Mesendoderm (in vitro differentiated cells): ENCODE results near the gene MRPS12.

Source experiments
- DNase-seq: peaks from one replicate; pipeline ENCODE4 v3.0.0; 2013
- H2AK5ac ChIP-seq: 2 replicates; pipeline ENCODE4 v1.6.1; 2013; ENCODE audit warnings: low read length, inconsistent platforms
- H2BK120ac ChIP-seq: 2 replicates; pipeline ENCODE4 v1.6.1; 2013; ENCODE audit warnings: low read depth, mild to moderate bottlenecking, low read length, moderate library complexity, mixed read lengths
- H2BK15ac ChIP-seq: replicated peaks from 2 replicates; pipeline ENCODE4 v1.6.1; 2013; ENCODE audit warnings: low read depth, mild to moderate bottlenecking, moderate library complexity
- H2BK5ac ChIP-seq: 2 replicates; pipeline ENCODE4 v1.6.1; 2013; ENCODE audit warnings: low read length, inconsistent platforms
- H3K18ac ChIP-seq: 2 replicates; pipeline ENCODE4 v1.6.1; 2013; ENCODE audit warnings: mild to moderate bottlenecking, low read length, mixed read lengths
- H3K23ac ChIP-seq: one replicate; pipeline ENCODE4 v1.6.1; 2013; ENCODE audit warnings: low read length
- H3K27ac ChIP-seq: 2 replicates; pipeline ENCODE4 v1.5.1; 2013; ENCODE audit warnings: low read depth, mild to moderate bottlenecking, inconsistent platforms, low read length, moderate library complexity
- H3K27me3 ChIP-seq: 2 replicates; pipeline ENCODE4 v1.6.1; 2013; ENCODE audit warnings: low read length, control low read depth, mild to moderate bottlenecking, inconsistent platforms; ENCODE audit not compliant: insufficient read depth, poor library complexity
- H3K36me3 ChIP-seq: 2 replicates; pipeline ENCODE4 v1.6.1; 2013; ENCODE audit warnings: low read length, inconsistent platforms; ENCODE audit not compliant: control insufficient read depth, insufficient read depth
- H3K4ac ChIP-seq: one replicate; pipeline ENCODE4 v1.6.1; 2013; ENCODE audit warnings: low read depth, mild to moderate bottlenecking, low read length, moderate library complexity
- H3K4me1 ChIP-seq: 2 replicates; pipeline ENCODE4 v1.6.1; 2013; ENCODE audit warnings: low read depth, low read length, inconsistent platforms; ENCODE audit not compliant: control insufficient read depth
- H3K4me2 ChIP-seq: 2 replicates; pipeline ENCODE4 v1.6.1; 2013; ENCODE audit warnings: low read length
- H3K4me3 ChIP-seq: 2 replicates; pipeline ENCODE4 v1.5.1; 2013; ENCODE audit warnings: mild to moderate bottlenecking, low read length
- H3K56ac ChIP-seq: one replicate; pipeline ENCODE4 v1.6.1; 2013; ENCODE audit warnings: low read length
- H3K79me1 ChIP-seq: 2 replicates; pipeline ENCODE4 v1.6.1; 2013; ENCODE audit warnings: low read length, inconsistent platforms
- H3K79me2 ChIP-seq: 2 replicates; pipeline ENCODE4 v1.6.1; 2013; ENCODE audit warnings: mild to moderate bottlenecking, low read length; ENCODE audit not compliant: control insufficient read depth, insufficient read depth
- H3K9ac ChIP-seq: 2 replicates; pipeline ENCODE4 v1.6.1; 2013; ENCODE audit warnings: low read length, inconsistent platforms
- H4K5ac ChIP-seq: one replicate; pipeline ENCODE4 v1.6.1; 2013; ENCODE audit warnings: low read length
- H4K8ac ChIP-seq: one replicate; pipeline ENCODE4 v1.6.1; 2013; ENCODE audit warnings: low read depth, mild to moderate bottlenecking, control low read depth, low read length, moderate library complexity
- WGBS: extraction: QIAGEN DNeasy Blood & Tissue Kit; methylation state at CpG from one replicate; pipeline ENCODE4 v1.1.7; 2013; ENCODE audit warnings: low lambda C conversion rate, missing lambda C conversion rate; ENCODE audit not compliant: insufficient coverage; ENCODE audit errors: extremely low coverage; 5-methylcytosine and 5-hydroxymethylcytosine counted together

Gene MRPS12

DNA sequence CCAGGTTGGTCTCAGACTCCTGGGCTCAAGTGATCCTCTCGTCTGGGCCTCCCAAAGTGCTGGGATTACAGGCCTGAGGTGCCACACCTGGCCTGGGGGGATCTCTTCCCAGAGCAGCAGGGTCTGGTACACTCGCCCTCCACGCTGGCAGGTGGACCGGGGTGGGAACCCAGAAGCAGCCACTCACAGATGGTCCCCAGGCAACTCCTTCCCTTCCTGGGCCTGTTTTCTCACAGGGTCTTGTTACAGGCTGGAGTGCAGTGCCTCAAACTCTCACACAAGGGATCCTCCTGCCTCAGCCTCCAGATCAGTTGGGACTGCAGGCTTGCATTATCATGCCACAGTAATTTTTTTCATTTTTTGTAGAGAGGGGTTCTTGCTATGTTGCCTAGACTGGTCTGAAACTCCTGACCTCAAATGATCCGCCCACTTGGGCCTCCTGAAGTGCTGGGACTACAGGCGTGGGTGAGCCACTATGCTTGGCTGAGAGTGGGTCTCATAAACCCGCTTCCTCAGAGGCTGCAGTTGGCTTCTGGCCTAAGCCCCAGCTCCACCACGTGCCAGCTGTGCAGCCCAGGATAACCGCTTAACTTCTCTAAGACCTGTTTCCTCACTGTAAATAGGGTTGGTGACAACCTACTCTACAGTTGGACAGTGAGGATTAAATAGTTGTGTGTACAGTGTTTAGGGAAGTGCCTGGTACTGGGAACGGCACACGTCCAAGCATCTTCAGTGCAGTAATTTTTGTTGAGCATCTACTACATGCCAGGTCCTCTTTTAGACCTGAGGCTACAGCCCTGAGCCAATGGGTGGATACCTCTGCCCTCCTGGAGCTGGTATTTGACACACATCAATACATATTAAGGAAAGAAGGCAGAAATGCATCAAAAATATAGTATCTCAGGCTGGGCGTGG lies 17.9 kb upstream of the MRPS12 start:
- no peak overlapping the region for H3K56ac ChIP-seq
- no CpG with 5 or more reads among the region's 12 CpGs for WGBS
- H3K4ac ChIP-seq: no peak overlapping the region
- H2AK5ac ChIP-seq: no peak overlapping the region
- no peak overlapping the region for H2BK15ac ChIP-seq
- H3K4me1 ChIP-seq: no peaks in the 10 kb centered on the region
- no peak overlapping the region for H3K4me2 ChIP-seq
- no peak overlapping the region for H3K23ac ChIP-seq
- H3K27ac ChIP-seq: no peak overlapping the region
- H3K36me3 ChIP-seq: no peaks in the 10 kb centered on the region
- H3K4me3 ChIP-seq: no peak overlapping the region
- H3K9ac ChIP-seq: no peak overlapping the region
- H3K79me2 ChIP-seq: no peaks in the 10 kb centered on the region
- no peak overlapping the region for H4K5ac ChIP-seq
- DNase-seq: no peak
- no peaks in the 10 kb centered on the region for H3K27me3 ChIP-seq
- H3K79me1 ChIP-seq: no peaks in the 10 kb centered on the region
- no peak overlapping the region for H2BK5ac ChIP-seq
- no peak overlapping the region for H3K18ac ChIP-seq
- no peak overlapping the region for H4K8ac ChIP-seq
- H2BK120ac ChIP-seq: no peak overlapping the region

DNA sequence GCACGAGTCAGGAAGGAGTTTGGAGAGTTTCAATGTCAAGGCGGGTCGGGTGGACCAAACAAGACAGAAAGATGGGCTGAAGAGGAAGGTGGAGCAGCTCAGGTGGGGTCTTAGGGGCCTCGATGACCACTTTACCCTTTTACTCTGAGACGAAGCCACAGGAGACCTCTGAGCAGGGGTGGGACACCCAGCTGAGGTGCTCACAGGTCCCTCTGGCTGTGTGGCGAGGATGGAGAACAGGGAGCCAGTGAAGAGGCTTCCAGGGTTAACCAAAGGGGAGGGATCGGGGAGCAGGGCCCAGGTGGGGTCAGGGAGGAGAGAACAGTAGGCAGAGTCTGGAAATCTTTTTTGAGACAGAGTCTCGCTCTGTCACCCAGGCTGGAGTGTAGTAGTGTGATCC lies 16.8 kb upstream of the MRPS12 start:
- Histone ChIP-seq H3K4me3 (no peak overlapping the region), H4K5ac (no peak overlapping the region), H4K8ac (no peak overlapping the region), H3K27me3 (no peaks in the 10 kb centered on the region), H3K27ac (no peak overlapping the region), H3K4me2 (no peak overlapping the region), H2BK15ac (no peak overlapping the region), H3K79me2 (no peaks in the 10 kb centered on the region), H3K56ac (no peak overlapping the region), H2BK5ac (no peak overlapping the region), H3K36me3 (no peaks in the 10 kb centered on the region), H3K4ac (no peak overlapping the region), H3K9ac (no peak overlapping the region), H3K4me1 (no peaks in the 10 kb centered on the region), H3K79me1 (no peaks in the 10 kb centered on the region), H3K23ac (no peak overlapping the region), H2BK120ac (no peak overlapping the region), H3K18ac (no peak overlapping the region), H2AK5ac (no peak overlapping the region)
- no CpG with 5 or more reads among the region's 8 CpGs for WGBS
- DNase-seq: no peak

DNA sequence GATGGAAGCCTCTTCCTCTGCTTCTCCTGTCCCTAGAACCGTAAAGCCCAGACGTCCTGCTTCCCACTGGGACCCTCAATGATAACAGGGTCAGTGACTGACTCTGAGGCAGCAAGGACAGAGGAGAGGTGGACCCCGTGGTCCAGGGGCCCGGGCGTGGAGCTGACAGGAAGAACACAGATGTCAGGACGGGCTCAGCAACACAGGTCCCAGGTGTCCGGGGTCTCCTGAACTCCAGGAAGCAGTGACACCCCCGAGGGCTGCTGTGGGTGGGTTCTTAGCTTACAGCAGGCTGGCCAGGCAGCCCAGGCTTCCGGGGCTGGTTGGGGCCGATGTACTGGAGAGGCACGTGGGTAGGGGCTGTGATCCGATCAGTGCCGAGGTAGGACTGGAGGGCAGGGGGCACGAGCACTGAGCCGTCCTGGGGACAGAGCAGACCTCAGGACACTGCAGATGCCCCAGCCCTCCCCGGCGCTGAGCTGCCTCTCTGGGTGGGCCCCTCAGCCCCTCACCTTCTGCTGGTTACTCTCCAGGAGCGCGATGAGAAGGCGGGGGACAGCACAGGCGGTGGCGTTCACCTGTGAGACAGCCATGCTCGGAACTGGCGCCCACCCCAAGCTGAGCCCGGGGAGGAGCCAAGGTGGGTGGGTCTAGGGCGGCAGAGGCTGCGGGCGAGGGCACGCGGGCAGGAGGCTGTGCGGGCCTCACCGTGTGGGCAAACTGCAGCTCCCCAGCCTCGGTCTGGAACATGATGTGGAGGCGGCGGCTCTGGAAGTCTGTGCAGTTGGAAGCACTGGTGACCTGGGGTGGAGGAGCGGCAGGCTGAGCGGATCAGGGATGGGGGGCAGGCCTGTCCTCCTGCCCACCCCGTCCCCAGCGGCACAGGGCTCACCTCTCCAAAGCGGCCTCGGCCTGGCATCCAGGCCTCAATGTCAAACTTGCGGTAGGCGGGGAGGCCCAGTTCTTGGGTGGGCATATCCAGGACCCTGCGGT lies 15.1 kb upstream of the MRPS12 start:
- H4K5ac ChIP-seq: no peak overlapping the region
- H3K36me3 ChIP-seq: no peaks in the 10 kb centered on the region
- H2BK15ac ChIP-seq: no peak overlapping the region

DNA sequence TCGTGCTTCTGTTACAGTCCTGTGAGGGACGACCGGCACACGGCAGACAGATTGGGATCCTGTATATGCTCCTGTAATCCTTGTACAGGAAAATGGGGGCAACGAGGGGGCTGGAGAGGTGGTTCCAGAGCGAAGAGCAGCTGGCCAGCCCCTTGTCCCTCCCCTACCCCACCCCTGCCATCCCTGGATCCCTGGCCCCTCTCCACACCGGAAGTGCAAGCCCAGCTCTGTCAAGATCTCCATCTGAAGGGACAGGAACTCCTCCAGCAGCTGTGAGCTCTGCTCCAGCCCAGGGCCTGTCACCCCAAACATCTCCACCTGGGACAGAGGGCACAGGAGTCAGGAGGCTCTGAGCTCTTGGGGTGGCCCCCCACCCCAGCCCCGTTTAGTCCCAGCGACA lies 13.2 kb upstream of the MRPS12 start:
- H4K5ac ChIP-seq: no peak overlapping the region

More for the DNA sequence above, 15.1 kb upstream of the MRPS12 start:
- H3K18ac ChIP-seq: no peak overlapping the region
- H3K4me1 ChIP-seq: no peaks in the 10 kb centered on the region
- H4K8ac ChIP-seq: no peak overlapping the region
- H2AK5ac ChIP-seq: no peak overlapping the region
- no peaks in the 10 kb centered on the region for H3K79me2 ChIP-seq
- DNase-seq: no peak
- H3K27ac ChIP-seq: no peak overlapping the region
- no CpG with 5 or more reads among the region's 44 CpGs for WGBS
- no peak overlapping the region for H3K9ac ChIP-seq
- H3K4me3 ChIP-seq: no peak overlapping the region
- H3K23ac ChIP-seq: no peak overlapping the region
- H3K4ac ChIP-seq: no peak overlapping the region
- no peaks in the 10 kb centered on the region for H3K79me1 ChIP-seq
- H2BK5ac ChIP-seq: no peak overlapping the region
- no peak overlapping the region for H2BK120ac ChIP-seq
- no peaks in the 10 kb centered on the region for H3K27me3 ChIP-seq
- no peak overlapping the region for H3K56ac ChIP-seq
- no peak overlapping the region for H3K4me2 ChIP-seq

DNA sequence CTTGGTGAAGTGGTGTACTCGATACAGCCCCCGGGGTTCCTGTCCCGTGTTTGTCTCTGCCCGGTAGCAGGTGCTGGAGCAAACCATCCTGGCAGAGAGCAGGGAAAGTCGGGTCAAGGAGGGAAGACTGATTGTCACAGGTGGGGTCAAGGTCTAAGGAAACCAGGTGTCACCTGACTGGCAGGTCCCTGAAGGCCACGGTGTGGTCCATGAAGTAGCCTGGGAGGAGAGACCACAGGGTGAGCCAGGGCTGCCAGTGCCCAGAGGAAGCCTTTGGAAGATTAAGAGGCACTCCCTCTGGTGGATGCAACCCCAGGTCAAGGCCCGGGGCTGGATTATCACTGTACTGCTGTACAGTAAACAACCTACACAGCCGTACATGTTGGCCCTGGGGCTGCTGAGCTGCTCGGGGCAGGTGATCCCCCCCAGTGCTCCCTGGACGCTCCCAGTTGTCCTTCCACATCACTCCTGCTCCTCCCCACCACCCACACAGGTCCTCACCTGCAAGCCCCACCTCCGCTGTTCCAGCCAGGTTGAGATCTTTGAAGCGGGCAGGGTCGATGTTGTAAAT lies 12.7 kb upstream of the MRPS12 start:
- H3K27ac ChIP-seq: no peak overlapping the region
- H2BK120ac ChIP-seq: no peak overlapping the region
- H3K18ac ChIP-seq: no peak overlapping the region
- H3K79me2 ChIP-seq: no peaks in the 10 kb centered on the region
- no peak for DNase-seq
- H3K23ac ChIP-seq: no peak overlapping the region
- no peak overlapping the region for H4K8ac ChIP-seq
- H3K56ac ChIP-seq: no peak overlapping the region
- no peaks in the 10 kb centered on the region for H3K4me1 ChIP-seq
- no peak overlapping the region for H2AK5ac ChIP-seq
- no peak overlapping the region for H2BK15ac ChIP-seq
- no peak overlapping the region for H3K4ac ChIP-seq
- no peak overlapping the region for H3K4me2 ChIP-seq
- H3K36me3 ChIP-seq: peaks cover 2% of the 10 kb centered on the region
- H3K27me3 ChIP-seq: no peaks in the 10 kb centered on the region
- H3K79me1 ChIP-seq: no peaks in the 10 kb centered on the region
- no CpG with 5 or more reads among the region's 13 CpGs for WGBS
- H2BK5ac ChIP-seq: no peak overlapping the region
- no peak overlapping the region for H3K4me3 ChIP-seq
- H3K9ac ChIP-seq: no peak overlapping the region
- no peak overlapping the region for H4K5ac ChIP-seq

More for the DNA sequence above, 13.2 kb upstream of the MRPS12 start:
- Histone ChIP-seq H3K23ac (no peak overlapping the region), H4K8ac (no peak overlapping the region), H3K56ac (no peak overlapping the region), H3K4me1 (no peaks in the 10 kb centered on the region), H2AK5ac (no peak overlapping the region), H3K27ac (no peak overlapping the region), H3K27me3 (no peaks in the 10 kb centered on the region), H3K9ac (no peak overlapping the region), H3K4me2 (no peak overlapping the region), H3K79me2 (no peaks in the 10 kb centered on the region), H3K36me3 (peaks cover 2% of the 10 kb centered on the region), H3K4ac (no peak overlapping the region), H3K4me3 (no peak overlapping the region), H2BK120ac (no peak overlapping the region), H2BK15ac (no peak overlapping the region), H3K79me1 (no peaks in the 10 kb centered on the region), H3K18ac (no peak overlapping the region), H2BK5ac (no peak overlapping the region)
- WGBS: no CpG with 5 or more reads among the region's 9 CpGs
- no peak for DNase-seq
